ENCODE data around the gene RILP.

Gene RILP

DNA sequence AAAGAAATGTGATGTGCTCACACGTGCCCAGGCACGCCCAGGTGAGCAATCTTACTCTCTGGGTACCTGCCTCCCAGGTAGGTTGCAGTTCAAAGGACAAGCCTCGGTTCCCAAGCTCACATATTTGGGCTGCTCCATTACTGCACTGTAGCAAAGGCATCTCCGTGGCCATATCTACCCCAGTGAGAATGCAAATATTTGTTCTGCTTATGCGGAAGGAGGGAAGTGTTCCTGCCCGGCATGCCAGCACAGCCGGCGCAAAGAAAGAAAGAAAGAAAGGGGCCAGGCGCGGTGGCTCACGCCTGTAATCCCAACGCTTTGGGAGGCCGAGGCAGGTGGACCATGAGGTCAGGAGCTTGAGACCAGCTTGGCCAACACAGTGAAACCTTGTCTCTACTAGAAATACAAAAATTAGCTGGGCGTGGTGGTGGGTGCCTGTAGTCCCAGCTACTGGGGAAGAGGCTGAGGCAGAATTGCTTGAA, 51.8 kb downstream of the RILP start:
- DNase-seq = no peak

Data from stimulated activated CD4-positive, alpha-beta T cell treated with anti-CD3 and anti-CD28 coated beads, Interleukin-4, amount 100 ng/mL, for 24 hours (primary cell).